Measurements from ENCODE around the gene PTPRR.

The PTPRR gene

GRCh38 chr12:70852416-70853150 is 68.0 kb downstream of the PTPRR start:
- no peak for TF ChIP-seq CTCF (IDR thresholded peaks at IDR 0.05; ENCODE audit: insufficient read depth, low read length, missing control alignments)
- H3K4me3 ChIP-seq (ENCODE audit: low read depth, low read length), result no peak overlapping the region
- ChIA-PET POLR2A (no interaction called here), CTCF (interaction anchor here (0.8 to 1.9 kb wide), 4 partner anchors 10 to 162 kb away, joined by 3 to 12 read pairs (median 4); no protein-coding TSS in a partner anchor)
- no peak for DNase-seq (ENCODE audit: low read depth, low spot score)

GRCh38 chr12:70849265-70849960 is 71.1 kb downstream of the PTPRR start:
- CTCF ChIA-PET, result interaction anchor here (0.7 to 4.6 kb wide), 26 partner anchors 10 to 972 kb away, joined by 3 to 102 read pairs (median 4); no protein-coding TSS in a partner anchor

GRCh38 chr12:70847871-70848270 is 72.7 kb downstream of the PTPRR start:
- no peak for DNase-seq (ENCODE audit: low read depth, low spot score)
- no peak for TF ChIP-seq CTCF (IDR thresholded peaks at IDR 0.05; ENCODE audit: insufficient read depth, low read length, missing control alignments)
- no peak overlapping the region for H3K4me3 ChIP-seq (ENCODE audit: low read depth, low read length)
- CTCF ChIA-PET, result interaction anchor here (0.9 to 4.6 kb wide), 7 partner anchors 12 to 166 kb away, joined by 3 to 102 read pairs (median 6); no protein-coding TSS in a partner anchor
- POLR2A ChIA-PET, result no interaction called here

More at GRCh38 chr12:70849265-70849960, 71.1 kb downstream of the PTPRR start:
- H3K4me3 ChIP-seq (ENCODE audit: low read depth, low read length), result no peak overlapping the region
- POLR2A ChIA-PET, result no interaction called here
- peak; percentile 31 for TF ChIP-seq CTCF (IDR thresholded peaks at IDR 0.05; ENCODE audit: insufficient read depth, low read length, missing control alignments)
- DNase-seq (ENCODE audit: low read depth, low spot score), result no peak

GRCh38 chr12:70845268-70845667 is 75.3 kb downstream of the PTPRR start:
- H3K4me3 ChIP-seq (ENCODE audit: low read depth, low read length), result no peak overlapping the region

GRCh38 chr12:70843363-70843762 is 77.2 kb downstream of the PTPRR start:
- H3K4me3 ChIP-seq (ENCODE audit: low read depth, low read length), result no peak overlapping the region
- CTCF ChIA-PET, result interaction anchor here (1.3 to 5.3 kb wide), 3 partner anchors 9 to 110 kb away, joined by 3 to 29 read pairs (median 4); no protein-coding TSS in a partner anchor
- POLR2A ChIA-PET, result no interaction called here
- TF ChIP-seq CTCF (IDR thresholded peaks at IDR 0.05; ENCODE audit: insufficient read depth, low read length, missing control alignments), result no peak
- DNase-seq (ENCODE audit: low read depth, low spot score), result no peak

More at GRCh38 chr12:70845268-70845667, 75.3 kb downstream of the PTPRR start:
- no peak for TF ChIP-seq CTCF (IDR thresholded peaks at IDR 0.05; ENCODE audit: insufficient read depth, low read length, missing control alignments)
- POLR2A ChIA-PET, result no interaction called here
- CTCF ChIA-PET, result interaction anchor here (1.2 to 5.3 kb wide), 2 partner anchors 89 to 112 kb away, joined by 4 to 29 read pairs; no protein-coding TSS in a partner anchor
- no peak for DNase-seq (ENCODE audit: low read depth, low spot score)

- TF ChIP-seq CTCF (IDR thresholded peaks at IDR 0.05; ENCODE audit: insufficient read depth, low read length, missing control alignments), result no peak
- DNase-seq (ENCODE audit: low read depth, low spot score), result no peak
- no peak overlapping the region for H3K4me3 ChIP-seq (ENCODE audit: low read depth, low read length)
- POLR2A ChIA-PET, result no interaction called here
- CTCF ChIA-PET, result interaction anchor here (2.0 to 5.3 kb wide), 2 partner anchors 9 to 109 kb away, joined by 4 to 29 read pairs; no protein-coding TSS in a partner anchor
These were observed 77.6 kb downstream of the PTPRR start for GRCh38 chr12:70842942-70843341.
